Uterus (tissue), 2 donors: ENCODE results near the gene L3MBTL3.

Experiments used
- POLR2A ChIP-seq, 2 donors: fragments of 450-650 bp; IDR thresholded peaks; one replicate each; pipeline ENCODE4 v1.6.1; 2016; ENCODE audit warnings: antibody characterized with exemption in 2 of 2, mild to moderate bottlenecking in 1 of 2, moderate library complexity in 1 of 2
- TF ChIP-seq, protein P1 (sequence below), 4 experiments: fragments of 200-600 bp in 2 of 4; fragments of 450-650 bp in 2 of 4; sonication (generic) in 2 of 4; IDR thresholded peaks; one replicate each; pipeline ENCODE4 v1.5.1; 2016 to 2019; ENCODE audit warnings: antibody characterized with exemption in 4 of 4, mild to moderate bottlenecking in 2 of 4, moderate library complexity in 1 of 4

DNA sequence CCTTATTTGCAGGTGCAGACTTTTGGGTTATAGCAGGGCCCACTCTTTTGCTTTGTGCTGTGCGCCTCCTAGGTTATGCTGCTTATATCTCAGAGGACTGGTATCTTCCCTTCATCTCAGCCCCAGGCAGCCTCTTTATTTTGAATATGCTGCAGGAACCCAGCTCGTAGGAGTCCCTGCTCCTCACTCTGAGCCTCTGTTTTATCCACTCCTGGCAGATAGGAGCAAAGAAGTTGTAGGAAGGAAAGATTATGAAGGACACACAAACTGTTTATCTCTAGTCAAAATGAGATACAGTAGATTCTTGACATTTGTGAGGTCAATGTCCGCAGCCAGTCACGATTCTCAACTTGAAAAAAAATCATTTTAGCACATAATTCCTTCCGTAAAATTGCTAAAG is 15.6 kb downstream of the L3MBTL3 start:
- no peak for TF ChIP-seq POLR2A (IDR thresholded peaks at IDR 0.05)
- TF ChIP-seq, protein P1, sequence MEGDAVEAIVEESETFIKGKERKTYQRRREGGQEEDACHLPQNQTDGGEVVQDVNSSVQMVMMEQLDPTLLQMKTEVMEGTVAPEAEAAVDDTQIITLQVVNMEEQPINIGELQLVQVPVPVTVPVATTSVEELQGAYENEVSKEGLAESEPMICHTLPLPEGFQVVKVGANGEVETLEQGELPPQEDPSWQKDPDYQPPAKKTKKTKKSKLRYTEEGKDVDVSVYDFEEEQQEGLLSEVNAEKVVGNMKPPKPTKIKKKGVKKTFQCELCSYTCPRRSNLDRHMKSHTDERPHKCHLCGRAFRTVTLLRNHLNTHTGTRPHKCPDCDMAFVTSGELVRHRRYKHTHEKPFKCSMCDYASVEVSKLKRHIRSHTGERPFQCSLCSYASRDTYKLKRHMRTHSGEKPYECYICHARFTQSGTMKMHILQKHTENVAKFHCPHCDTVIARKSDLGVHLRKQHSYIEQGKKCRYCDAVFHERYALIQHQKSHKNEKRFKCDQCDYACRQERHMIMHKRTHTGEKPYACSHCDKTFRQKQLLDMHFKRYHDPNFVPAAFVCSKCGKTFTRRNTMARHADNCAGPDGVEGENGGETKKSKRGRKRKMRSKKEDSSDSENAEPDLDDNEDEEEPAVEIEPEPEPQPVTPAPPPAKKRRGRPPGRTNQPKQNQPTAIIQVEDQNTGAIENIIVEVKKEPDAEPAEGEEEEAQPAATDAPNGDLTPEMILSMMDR (IDR thresholded peaks at IDR 0.05): no peak
